Left renal pelvis (tissue), 4 donors: ENCODE data around the gene SFXN5. TPM values are rescaled to one million over a fixed set of nuclear protein-coding genes. Genes with fewer than 3 reads are reported as not detected.

ENCODE experiments used
- DNase-seq, 4 donors: peaks; one replicate each; pipeline ENCODE4 v3.0.0-alpha.2; 2013; ENCODE audit warnings: low read depth in 4 of 4, low spot score in 3 of 4
- polyA plus RNA-seq, 4 donors: library from polyadenylated mRNA; unstranded; fragments of 120-200 nt; gene quantifications; one replicate each; pipeline ENCODE4 v1.2.1, GENCODE V29; 2013; ENCODE audit not compliant: insufficient read length in 4 of 4

SFXN5 gene
- polyA plus RNA-seq, 4 donors: 8.6 to 32.0 (median 23.4) TPM

DNA sequence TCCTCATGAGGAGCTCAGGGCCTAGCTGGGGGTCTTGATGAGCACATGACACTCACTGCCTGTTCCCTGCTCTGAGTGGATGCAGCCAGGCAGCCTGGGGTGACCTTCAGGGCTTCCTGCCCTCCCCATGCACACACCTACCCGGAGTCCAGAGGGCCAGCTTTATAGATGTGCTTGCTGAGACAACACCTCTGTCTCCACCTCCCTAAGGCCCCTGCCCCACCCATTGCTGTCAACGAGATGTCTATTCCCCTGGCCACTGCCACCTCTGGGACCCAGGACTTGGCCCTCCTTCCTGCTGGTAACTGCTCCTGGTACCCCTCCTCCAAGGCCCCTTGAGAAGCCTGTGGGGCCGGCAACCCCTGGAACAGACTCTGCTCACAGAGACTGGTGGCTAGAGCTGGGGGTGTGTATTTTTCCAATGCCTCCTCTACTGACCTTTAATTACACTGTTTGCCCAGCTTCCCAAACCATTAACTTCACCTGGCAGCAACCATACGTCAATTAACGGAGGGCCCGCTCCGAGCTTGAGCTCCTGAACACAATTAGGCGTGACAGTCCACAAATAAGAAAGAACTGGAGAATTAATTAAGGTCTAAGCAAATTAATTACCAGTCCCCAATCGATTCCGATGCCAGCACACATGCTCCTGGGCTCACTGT is 87.9 kb downstream of the SFXN5 start:
- no peak for DNase-seq

DNA sequence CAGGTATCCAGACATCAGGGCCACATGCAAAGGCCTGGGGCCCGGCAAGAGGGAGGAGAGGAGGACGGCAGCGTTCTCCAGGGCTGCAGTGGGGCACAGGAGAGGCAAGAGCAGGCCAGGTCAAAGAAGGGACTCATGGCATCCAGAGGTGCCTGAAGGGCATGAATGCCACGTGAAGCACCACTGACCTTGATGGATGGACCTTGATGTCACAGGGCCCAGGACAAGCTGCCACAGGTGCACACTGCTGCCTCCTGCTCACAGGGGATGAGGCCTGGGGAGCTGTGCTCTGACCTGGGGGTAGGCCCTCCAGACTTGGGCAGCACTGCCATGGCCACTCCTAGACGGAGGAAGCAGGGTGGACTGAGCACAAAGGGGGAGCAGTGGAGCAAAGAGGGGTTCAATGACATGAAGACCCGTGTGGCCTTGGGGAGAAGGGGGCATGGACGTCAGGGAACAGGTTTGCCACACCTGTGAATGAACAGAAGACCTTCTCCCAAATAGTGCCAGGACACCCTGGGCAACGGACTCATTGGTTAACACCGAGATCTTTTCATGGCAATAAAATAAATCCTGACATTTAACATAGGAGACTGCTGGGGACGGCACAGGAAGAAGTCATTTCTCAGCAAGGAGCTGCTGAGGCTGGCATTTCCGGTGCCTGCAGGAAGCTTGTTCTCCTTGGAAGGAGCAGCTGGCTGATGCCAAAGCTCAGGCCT is 88.6 kb downstream of the SFXN5 start:
- no peak for DNase-seq

DNA sequence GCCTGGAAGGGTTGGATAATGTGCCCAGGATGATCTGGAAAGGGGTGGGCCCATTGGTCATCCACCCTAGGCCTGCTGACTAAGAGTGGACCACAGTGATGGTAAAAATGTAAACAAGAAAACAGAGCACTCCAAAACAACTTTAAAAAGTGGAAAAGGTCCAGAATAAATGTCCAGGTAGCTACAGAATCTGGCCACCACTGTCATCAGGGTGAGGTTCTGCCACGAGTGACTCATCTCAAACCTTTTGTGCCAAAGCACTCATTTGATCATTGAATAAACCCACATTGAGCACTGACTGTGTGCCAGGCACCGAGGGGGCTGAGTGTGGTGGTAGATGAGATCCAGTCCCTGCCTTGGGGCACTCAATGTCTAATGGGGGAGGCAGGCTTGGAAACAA is 89.3 kb downstream of the SFXN5 start:
- no peak for DNase-seq

DNA sequence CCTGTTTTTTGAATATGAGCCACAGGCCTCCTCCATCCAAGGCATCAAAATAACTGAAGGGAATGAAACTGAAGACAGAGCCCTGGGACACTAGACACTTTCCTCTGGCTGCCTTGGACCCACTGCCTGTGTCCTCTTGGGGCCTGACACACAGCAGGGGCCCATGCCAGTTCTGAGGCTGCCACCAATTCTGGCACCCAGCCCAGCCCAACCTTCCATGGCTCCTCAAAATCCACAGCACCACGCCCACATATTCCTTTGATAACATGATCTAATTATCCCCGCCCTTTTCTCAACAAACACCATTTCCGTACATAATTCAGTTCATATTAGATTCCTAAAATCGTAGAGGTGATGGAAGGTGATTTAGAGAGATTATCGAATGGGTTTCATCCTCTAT is 90.0 kb downstream of the SFXN5 start:
- no peak for DNase-seq

DNA sequence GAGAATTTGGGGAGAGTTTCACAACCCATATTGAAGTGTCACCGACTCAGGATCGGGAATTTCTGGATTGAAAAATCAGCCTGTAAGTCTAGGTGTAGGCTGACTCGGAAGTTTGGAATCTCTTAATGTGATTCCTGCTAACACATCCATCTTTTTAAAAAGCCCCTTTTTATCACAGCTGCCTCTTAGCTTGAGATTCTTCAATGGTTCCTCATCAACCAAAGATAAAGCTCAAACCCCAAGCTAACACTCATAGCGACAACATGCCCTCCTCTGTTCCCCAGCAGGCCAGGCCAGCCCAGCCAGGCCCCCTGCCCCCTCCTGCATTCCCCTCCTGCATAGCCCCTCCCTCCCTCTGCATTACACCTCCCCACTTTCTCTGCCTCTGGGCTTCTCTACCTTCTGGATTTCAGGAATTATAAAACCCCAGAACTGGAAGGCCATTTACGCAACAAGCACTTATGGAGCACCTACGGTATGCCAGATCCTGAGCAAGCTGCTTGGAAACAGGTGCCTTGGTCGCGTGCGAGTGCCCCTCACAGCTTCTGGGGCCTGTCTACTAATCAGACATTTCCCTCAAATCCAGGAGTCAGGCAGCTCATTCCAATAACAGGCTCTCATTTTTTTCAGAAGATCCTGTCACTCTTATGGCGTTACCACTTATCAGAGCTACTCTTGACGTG is 90.8 kb downstream of the SFXN5 start:
- DNase-seq: no peak

DNA sequence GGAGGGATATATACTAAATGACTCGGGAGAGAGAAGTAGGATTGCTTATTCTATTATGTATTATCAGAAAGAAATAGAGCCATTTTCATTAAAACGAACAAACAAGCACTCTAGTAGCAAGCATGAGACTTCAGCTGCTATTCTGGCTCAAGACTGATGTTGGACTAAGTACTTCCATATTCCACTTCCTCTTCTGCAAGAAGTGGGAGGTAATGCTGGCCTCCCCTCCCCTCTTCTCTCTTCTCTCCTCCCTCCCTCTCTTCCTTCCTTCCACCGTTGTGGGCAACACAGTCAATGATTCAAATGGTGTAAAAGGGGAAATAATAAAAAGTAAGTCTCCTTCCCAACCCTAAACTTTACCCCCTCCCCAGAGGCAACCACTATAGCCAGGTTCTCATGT is 91.6 kb downstream of the SFXN5 start:
- no peak for DNase-seq

DNA sequence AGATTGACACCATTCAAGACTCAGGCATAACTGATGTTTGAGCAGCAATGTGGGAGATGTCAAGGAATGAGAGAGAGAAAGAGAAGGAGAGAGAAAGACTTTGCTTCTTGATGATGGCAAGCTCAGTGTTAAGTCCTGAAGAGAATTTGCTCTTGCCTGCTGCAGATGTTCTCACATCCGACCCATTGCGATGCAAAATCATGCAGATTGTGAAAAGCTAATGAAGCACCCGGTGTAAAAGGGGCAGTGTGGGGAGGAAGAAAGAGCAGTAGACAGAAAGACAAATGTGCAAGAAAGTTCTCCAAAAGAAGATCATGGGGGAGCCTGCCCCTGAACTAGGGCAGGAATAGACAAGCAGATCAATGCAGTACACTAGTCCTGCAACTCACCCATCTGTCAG is 96.5 kb downstream of the SFXN5 start:
- no peak for DNase-seq

DNA sequence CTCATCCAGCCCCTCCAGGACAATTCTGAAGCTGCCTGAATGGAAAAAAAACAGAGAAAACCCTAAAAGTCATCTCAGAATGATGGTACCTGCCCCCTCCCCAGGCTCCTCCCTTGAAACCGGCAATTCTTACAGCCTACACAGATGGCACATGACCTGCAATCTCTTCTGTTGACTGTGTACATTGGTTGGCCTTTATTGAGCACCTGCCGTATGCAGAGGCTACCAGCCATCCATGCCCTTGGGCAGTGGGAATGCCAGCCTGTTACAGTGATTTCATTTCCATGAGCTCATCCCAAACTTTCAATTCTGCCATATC is 97.1 kb downstream of the SFXN5 start:
- DNase-seq: no peak

DNA sequence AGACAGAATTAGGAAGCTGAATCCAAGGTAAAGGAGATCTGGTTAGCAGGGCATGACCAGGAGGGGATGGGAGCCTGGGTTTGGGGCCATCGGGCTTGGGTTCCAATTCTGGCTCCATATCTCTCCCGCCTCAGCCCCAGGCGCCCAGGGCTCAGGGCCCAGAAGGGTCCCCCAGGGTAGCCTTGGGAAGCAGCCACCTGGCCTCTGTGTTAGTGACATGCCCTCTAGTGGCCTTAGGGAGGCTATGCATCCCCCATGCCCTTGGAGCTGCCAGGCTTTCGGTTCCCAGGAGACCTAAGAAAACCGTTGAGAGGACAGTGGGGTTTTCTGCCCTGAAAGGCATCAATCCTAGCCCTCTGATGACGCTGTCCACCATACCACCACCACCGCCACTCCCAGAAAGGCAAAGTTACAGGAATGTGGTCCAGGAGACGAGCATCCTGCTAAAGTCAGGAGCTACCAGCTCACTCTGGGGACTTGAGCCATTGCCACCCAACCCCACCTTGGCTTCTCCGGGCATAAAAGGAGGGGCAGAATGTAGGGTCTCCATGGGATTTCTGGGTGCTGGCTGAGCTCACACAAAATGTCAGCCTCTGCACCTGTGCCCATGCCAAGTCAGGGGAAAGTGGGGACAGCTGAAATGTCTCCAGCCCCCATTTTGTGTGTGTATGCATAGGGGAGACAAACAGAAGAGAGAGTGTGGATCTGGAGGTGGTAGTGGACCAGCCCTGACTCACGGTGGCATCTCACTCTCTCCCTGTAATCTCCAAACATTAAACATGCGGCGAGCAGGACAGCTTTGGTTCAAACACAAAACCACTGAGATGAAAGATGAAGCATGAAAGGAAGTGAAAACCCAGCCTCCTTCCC is 97.7 kb downstream of the SFXN5 start:
- no peak for DNase-seq

DNA sequence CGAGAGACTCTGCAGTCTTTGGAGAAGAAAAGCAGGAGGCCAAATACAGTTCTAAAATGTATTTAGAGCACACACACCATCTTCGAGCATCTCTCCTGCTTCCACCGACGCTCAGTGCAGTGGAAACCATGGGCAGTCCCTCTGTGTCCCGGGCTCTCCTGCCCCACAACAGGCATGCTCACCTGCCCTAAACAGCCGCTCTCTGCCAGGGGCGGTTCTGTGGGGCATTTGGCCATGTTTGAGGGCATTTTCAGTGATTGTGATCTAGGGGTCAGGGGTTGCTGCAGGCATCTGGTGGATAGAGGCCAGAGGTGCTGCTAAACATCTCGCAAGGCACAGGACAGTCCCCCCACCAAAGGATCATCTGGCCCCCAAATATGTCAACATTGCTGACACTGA is 98.4 kb downstream of the SFXN5 start:
- no peak for DNase-seq

DNA sequence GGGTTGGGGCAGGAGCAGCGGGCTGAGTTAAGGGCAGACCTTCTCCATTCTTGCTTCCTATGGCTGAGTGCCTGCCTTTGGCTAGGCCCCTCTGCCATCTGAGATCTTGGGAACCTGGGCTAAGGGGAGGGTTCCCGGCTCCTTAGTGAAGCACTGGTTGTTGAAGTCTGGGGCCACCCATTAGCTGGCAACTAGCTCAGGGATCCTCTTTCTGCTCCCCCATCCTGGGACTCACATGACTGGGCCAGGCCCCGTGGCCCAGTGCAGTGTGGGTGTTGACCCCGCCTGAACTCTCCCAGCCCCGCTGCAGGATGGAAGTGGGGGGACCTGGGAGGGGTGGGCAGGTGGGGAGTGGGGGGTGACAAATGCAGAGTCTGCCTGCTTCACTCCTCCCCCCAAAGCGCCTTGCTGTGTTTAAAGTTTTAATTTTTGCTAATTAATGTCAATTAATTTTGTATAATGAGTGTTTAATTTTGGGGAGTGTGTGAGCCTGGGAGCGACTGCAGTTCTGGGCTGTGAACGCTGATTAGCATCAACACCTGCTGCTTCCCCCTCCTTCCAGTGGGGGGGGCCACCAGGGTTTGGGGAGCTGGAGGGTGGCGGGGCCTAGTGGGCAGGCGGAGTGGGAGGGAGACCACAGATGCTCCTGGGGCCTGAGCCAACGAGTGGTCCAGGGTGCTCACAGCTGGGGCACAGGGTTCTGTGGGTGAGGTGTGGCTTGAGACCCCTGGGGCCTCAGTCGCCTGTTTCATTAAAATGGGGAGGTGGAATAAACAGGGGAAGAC is 99.0 kb downstream of the SFXN5 start:
- no peak for DNase-seq

DNA sequence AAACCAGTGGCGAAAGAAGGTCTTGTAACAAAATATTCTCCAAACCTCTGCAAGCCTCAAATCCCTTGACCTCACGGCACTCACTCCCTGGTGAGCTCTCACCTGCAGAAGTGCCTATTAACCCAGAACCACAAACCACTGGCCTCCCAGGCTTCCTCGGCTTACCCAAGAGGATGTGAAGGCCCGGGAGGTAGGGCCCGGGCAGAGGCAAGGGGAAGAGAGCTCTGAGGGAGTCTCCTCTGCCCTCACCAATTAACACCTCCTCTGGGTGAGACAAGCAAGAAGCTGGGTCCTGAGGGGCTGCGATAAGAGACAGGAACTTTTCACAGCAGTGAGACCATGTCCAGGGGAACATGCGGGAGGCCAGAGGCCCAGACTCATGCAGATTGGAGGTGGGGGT is 100.5 kb downstream of the SFXN5 start:
- no peak for DNase-seq

DNA sequence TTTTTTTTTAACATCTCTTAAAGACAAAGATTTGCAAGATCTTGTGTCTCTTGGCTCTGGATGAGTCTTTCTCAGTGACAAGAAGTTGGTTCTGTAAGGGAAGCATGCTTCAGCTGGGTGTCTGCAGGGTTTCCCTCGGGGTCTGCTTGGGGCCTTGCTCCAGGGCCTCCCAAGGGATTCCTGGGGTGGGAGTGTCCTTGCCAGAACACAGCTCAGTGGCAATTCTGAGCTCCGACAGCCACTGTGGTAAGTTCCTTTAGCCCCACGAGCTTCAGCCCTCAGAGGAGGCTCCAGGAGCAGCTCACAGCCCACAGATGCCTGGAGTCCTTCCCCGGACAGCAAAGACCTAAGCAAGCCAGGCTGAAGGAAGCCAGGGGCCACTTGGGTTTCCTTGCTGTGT is 101.8 kb downstream of the SFXN5 start:
- DNase-seq: no peak

DNA sequence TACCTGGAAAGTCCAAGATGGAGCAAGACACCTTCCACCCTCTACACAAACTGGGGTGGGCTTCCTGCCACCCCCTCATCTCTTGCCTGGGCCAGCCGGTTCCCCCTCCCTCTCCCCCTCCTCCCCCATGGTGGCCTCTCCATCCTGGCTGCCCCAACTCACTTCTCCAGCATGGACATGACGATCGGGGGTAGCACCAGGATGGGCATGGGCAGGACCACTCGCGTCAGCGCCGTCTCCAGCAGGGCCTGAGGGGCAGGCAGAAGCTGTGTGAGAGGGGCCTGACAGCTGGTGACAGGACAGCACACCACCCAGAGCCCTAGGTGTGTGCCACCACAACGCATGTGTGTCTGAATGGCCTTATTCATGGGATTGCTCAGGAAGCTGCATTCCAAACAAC is 103.2 kb downstream of the SFXN5 start:
- DNase-seq: no peak

DNA sequence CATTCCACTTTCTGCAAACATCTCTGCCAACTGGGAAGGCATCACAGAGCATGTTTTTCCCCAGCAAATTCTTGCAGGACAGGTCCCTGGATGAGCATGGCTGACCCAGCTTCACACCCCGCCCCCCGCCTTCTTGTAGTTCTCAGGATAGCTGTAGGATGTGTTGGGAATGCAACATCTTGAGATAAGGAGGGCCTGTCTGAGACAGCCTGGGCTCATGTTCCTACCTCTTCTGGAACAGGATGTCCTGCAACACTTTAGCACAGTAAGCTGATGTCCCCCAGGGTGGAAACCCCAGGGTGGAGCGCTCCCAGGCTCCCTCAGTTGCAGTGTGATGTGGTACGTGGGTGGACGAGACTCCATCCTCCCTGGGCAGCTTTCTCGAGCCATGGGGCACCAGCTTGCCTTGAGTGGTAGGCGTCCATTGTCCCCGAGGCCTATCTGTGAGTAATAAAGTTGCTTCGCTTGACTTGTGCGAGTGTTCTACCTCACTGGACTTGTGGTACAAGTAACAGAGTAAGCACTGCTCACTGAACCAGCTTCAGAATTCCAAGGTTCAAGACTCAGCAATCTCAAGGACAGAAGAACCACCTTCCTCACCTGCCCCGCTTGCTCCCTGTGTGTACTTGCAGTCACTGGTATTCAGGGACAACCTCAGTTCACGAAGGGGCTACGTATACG is 105.6 kb downstream of the SFXN5 start:
- no peak for DNase-seq

DNA sequence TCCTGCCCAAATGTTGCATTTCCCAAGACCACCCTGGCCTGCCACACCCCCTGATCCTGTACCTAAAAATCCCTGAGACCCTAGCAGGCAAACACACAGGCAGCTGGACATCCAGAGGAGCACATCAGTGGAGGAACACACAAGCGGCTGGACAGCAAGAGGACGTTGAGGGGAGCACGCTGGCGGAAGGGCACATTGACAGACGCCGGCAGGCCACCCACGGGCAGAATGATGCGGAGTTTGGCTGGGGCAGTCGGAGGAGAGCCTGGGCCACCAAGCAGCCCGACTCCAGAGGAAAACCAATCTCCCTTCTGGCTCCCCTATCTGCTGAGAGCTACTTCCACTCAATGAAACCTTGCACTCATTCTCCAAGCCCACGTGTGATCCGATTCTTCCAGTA is 106.5 kb downstream of the SFXN5 start:
- no peak for DNase-seq

DNA sequence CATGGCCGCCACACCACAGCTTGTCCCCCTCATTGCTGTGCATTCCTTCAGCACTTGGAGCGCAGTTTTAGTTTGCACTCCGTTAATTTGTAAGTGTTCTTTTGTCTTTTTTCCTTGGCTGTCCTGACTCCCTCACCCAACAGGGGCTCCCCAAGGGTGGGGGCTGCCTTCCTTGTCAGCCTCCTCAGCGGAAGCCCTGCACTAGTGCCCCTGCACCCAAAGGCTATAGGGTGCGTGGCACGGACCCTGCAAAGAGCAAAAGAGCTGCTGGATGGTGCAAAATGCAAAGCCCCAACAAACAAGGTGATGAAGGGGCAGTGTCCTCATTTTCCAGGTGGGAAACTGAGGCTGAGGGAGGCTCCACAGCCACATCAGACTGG is 107.4 kb downstream of the SFXN5 start:
- no peak for DNase-seq

DNA sequence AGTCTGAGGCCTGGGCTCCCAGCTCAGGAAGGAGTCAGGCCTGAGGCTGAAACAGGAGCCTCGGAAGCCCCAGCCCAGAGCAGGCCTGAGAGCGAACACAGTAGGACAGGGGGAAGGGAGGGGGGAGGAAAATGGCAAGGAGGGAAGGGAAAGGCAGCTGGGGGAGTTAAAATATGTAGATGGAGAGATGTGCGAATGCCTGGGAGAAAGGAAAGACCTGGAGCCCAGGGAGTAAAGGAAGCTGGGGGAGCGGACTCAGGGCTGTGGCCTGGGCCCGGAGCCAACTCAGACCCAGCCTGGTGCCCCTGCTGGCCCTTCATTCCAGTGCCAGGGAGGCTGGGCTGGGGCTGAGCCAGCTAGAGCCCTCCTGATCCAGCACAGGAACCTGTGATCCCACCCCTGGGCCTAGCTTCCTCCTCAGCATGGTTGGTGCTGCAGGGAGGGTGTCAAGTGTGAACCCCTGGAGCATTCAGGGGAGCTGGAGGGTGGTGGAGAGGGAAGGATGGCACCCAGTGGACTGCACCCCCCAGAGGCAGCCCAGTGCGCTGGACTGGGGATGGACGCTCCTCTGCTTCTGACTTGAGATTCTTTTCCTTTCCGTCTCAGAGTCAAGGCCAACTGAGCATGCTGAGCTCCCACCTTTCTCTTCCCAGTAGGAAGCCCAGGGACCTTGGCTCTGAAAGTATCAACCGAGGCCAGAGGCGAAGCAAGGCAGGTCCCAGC is 107.9 kb downstream of the SFXN5 start:
- DNase-seq: no peak

DNA sequence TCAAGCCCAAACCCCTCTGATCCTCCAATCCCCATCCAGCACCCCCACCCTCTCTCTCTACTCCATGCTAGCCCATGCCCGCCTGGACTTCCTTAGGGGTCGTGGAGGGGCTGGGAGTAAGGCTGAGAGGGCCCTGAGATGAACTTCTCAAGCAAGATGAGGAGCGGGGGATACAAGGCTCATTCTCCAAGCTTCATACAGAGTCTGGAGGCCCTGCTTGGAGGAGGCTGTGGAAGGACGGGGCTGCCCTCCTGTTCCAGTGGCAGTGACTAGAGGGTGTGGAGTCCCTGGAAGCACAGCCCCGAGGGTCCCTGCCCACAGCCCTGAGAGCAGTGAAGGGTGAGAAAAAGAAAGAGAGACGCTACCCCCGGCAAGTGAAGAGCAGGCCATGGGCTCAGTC is 108.6 kb downstream of the SFXN5 start:
- DNase-seq: no peak
